ENCODE results near the gene NRIP3.
A peak's percentile ranks its signal among the peaks of the same experiment; 100 is the strongest.

NRIP3 gene

DNA sequence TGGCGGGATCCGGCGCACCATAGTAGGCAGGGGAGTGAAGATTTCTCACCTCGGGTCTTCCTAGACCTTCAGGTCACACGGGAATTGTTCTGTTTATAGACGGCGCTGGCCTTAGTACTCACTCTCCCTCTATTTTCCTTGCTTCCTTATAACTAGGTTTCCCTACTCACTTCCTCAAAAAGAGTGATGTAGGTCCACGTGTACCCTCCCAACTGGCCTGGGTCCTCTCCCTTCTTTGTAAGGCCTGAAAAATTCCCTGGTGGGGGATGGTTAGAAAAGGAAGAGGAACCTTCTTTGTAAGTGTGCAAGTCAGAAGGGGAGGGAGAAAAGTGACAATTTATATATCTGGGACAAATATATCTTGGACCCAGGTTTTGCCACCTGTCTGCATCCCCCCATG lies 36.6 kb downstream of the NRIP3 start:
- TF ChIP-seq, protein P1, sequence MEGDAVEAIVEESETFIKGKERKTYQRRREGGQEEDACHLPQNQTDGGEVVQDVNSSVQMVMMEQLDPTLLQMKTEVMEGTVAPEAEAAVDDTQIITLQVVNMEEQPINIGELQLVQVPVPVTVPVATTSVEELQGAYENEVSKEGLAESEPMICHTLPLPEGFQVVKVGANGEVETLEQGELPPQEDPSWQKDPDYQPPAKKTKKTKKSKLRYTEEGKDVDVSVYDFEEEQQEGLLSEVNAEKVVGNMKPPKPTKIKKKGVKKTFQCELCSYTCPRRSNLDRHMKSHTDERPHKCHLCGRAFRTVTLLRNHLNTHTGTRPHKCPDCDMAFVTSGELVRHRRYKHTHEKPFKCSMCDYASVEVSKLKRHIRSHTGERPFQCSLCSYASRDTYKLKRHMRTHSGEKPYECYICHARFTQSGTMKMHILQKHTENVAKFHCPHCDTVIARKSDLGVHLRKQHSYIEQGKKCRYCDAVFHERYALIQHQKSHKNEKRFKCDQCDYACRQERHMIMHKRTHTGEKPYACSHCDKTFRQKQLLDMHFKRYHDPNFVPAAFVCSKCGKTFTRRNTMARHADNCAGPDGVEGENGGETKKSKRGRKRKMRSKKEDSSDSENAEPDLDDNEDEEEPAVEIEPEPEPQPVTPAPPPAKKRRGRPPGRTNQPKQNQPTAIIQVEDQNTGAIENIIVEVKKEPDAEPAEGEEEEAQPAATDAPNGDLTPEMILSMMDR (conservative IDR thresholded peaks at IDR 0.05; ENCODE audit: control insufficient read depth, insufficient read depth, low read depth, low read length) = no peak
- no peak overlapping the region for H3K4me3 ChIP-seq (ENCODE audit: control insufficient read depth, low read depth, low read length)
- no peak for DNase-seq (ENCODE audit: low read depth)

DNA sequence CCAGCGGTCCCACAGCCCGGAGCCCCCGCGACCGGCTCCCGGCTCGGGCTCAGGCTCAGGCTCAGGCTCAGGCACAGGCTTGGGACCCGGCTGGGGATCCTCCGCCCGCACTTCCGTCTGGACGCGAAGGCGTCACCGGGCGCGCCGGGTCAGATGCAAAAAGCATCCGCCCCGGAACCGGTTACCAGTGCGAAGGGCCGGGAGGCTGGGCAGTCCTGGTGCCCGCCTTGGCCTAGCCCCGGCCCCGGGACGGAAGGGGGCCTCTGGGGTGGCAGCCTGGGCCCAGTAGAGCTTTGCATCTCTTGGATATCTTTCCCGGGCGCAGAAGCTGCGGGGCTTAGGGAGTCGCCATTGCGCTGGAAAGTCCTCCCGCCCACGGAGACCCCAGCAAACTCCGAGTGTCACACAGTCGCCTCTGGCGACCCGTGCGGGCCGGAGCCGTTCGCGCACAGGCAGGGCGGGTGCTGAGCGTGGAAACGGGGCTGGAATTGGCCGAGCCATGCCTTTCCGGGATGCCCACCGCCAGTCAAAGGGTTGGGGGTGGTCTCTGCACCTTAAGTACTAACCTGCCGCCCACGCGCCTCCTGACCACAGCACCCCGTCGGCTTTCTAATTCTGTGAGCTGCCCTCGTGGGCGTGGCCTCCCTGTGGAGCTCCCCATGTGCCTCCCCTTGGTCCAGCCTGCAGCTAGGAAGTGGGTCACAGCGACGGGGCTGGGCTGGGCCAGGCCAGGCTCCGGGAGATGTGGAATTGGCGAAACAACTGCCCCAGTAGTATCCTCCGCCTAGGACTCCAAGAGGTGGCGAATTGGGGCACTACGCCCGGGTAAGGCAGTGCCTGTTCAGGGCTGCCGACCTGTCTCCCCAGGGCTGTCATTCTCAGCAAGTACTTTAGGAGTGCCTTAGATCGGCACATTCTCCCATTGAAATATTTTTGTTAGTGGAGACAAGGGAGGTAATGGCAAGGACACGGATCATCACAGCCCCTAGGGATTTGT lies 39.2 kb downstream of the NRIP3 start, which contains the start of gene TMEM9B:
Gene TMEM9B (minus strand): TSS at position 119 of the 997 bp plus-strand sequence. CDS start 129 bp downstream, outside the sequence.
- peak; percentile 84 for DNase-seq (ENCODE audit: low read depth)
- TF ChIP-seq, protein P1 (conservative IDR thresholded peaks at IDR 0.05; ENCODE audit: control insufficient read depth, insufficient read depth, low read depth, low read length) = no peak
- H3K4me3 ChIP-seq (ENCODE audit: control insufficient read depth, low read depth, low read length) = peak within 1 kb of the TSS; percentile 70

DNA sequence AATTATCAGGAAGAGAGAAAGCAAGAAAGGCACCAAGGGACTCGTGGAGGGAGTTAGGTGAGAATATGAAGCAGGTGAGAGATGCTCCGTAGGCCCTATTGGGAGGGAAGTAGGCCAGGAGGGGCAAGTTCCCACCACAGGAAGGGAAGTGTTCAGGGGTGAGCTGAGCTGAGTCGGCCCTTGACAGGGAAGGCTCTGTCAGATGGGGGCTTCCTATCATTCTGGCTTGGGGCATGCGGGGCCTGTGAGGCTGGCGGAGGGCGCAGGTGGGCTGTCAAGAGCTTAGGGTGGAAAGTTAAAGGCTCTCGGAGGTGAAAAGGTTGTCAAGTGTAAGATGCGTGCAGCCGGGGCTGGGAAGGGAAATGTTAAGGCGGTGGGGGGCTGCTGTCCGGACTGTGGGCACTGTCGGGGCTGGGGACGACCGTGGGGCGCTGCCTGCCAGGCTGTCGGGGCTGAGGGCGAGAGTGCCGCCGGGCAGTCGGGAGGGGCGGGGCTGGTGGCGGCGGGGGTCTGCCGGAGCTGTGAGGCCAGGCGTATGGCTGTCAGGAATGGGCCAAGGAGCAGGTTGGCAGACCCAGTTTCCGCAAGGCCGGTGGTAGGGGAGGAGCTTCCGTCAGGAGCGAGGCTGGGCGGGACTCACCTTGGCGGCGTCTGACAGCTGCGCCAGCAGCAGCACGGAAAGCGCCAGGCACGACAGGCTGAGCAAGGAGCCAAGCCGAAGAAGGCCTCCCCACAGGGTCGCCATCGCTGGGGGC lies 40.1 kb downstream of the NRIP3 start:
- no peak for DNase-seq (ENCODE audit: low read depth)
- TF ChIP-seq, protein P1 (conservative IDR thresholded peaks at IDR 0.05; ENCODE audit: control insufficient read depth, insufficient read depth, low read depth, low read length) = no peak
- peak overlapping the region; percentile 70 for H3K4me3 ChIP-seq (ENCODE audit: control insufficient read depth, low read depth, low read length)

DNA sequence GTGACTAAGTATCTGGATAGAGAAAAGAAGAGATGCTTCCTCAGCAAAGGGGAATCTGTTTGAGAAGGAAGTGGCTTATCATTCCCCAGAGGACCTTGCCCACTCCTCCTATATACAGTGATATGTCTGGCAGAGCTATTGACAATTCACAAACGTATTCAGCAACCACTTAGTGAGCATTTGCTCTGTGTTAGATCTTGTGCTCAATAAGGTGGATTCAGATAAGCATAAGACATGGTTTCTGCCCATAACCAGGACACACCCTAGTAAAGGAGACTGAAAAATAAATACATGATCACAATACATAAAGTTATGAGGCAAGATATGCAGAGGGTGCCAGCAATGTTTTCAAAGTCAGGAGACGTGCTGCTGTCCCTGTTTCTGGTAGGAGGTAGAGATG lies 41.0 kb downstream of the NRIP3 start:
- DNase-seq (ENCODE audit: low read depth) = no peak
- no peak overlapping the region for H3K4me3 ChIP-seq (ENCODE audit: control insufficient read depth, low read depth, low read length)
- TF ChIP-seq, protein P1 (conservative IDR thresholded peaks at IDR 0.05; ENCODE audit: control insufficient read depth, insufficient read depth, low read depth, low read length) = no peak

DNA sequence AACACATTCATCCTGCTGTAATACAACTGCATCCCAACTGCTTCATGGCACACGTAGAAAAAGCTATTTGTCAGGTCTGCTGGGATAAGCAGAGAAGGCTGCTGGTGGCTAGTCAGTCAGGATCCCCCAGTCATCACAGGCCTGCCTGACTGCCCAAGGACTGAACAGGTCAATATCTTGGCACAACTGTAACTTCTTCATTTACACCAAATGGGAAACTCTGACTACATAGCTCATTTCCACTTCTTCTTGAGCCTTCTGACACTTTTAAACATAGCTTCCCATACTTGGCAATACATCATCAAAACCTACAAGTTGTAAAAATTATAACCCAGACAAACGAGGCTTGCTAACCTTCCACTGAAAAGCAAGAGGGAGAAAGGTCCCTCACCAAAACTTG lies 42.4 kb downstream of the NRIP3 start:
- TF ChIP-seq, protein P1 (conservative IDR thresholded peaks at IDR 0.05; ENCODE audit: control insufficient read depth, insufficient read depth, low read depth, low read length) = no peak
- DNase-seq (ENCODE audit: low read depth) = no peak
- no peak overlapping the region for H3K4me3 ChIP-seq (ENCODE audit: control insufficient read depth, low read depth, low read length)

DNA sequence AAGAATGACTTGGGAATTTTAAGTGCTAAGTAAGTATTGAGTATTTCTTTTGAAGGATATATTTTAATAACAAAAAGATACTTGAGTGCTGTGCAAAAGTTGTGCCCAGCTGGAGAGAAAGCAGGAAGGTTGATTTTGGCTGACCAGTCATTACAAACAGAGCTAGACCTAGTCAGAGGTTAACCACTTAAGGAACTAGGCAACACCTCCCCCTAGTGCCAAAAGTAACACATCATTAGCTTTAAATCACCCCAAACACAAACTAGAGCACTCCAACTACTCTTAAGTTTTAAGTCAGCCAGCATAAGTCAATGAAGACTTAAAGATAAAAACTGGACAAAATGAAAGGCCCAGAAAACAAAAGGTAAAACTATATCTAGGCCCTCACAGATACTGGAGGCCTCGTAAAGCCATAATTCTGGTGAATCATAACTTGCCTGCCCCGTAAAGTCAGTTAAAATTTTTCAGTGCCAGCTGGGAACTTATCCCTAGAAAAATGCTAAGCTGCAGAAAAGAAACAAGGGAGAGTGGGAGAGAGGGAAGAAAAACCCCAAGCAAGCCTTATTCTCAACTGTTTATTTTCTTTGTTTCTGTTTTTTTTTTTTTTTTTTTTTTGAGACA lies 44.1 kb downstream of the NRIP3 start:
- TF ChIP-seq, protein P1 (conservative IDR thresholded peaks at IDR 0.05; ENCODE audit: control insufficient read depth, insufficient read depth, low read depth, low read length) = peak; percentile 68
- no peak overlapping the region for H3K4me3 ChIP-seq (ENCODE audit: control insufficient read depth, low read depth, low read length)
- peak; percentile 88 for DNase-seq (ENCODE audit: low read depth)
